Parathyroid adenoma (tissue), 2 donors: ENCODE measurements around the gene FGF19.

Experiments used
- H2AFZ ChIP-seq: fragments of 300-600 bp; sonication (generic); one replicate; pipeline ENCODE4 v1.7.0; 2017; ENCODE audit warnings: antibody characterized with exemption, mild to moderate bottlenecking
- H3K27ac ChIP-seq: fragments of 300-600 bp; sonication (generic); one replicate; pipeline ENCODE4 v1.7.0; 2017
- H3K27me3 ChIP-seq: fragments of 300-600 bp; sonication (generic); one replicate; pipeline ENCODE4 v1.7.0; 2017; ENCODE audit warnings: low read length; ENCODE audit not compliant: control insufficient read depth, insufficient read depth
- H3K36me3 ChIP-seq: fragments of 300-600 bp; sonication (generic); one replicate; pipeline ENCODE4 v1.7.0; 2017; ENCODE audit warnings: low read length; ENCODE audit not compliant: control insufficient read depth, insufficient read depth
- H3K4me1 ChIP-seq: fragments of 300-600 bp; sonication (generic); one replicate; pipeline ENCODE4 v1.7.0; 2017; ENCODE audit warnings: control low read depth
- H3K4me2 ChIP-seq: fragments of 300-600 bp; sonication (generic); one replicate; pipeline ENCODE4 v1.7.0; 2017; ENCODE audit warnings: low read length
- H3K4me3 ChIP-seq: fragments of 300-600 bp; sonication (generic); one replicate; pipeline ENCODE4 v1.7.0; 2017; ENCODE audit warnings: low read depth, low read length
- H3K79me2 ChIP-seq: fragments of 300-600 bp; sonication (generic); one replicate; pipeline ENCODE4 v1.7.0; 2017; ENCODE audit warnings: control low read depth
- H3K9ac ChIP-seq: fragments of 300-600 bp; sonication (generic); one replicate; pipeline ENCODE4 v1.7.0; 2017; ENCODE audit warnings: mild to moderate bottlenecking
- H3K9me3 ChIP-seq: fragments of 300-600 bp; sonication (generic); one replicate; pipeline ENCODE4 v1.7.0; 2017; ENCODE audit warnings: low read length; ENCODE audit not compliant: control insufficient read depth
- CTCF ChIP-seq: fragments of 300-600 bp; sonication (generic); IDR thresholded peaks from one replicate; pipeline ENCODE4 v1.7.0; 2017; ENCODE audit warnings: antibody characterized with exemption, mild to moderate bottlenecking
- donor health status: primary hyperparathyroidism.

The FGF19 gene

GRCh38 chr11:69649576-69649900 is 54.3 kb downstream of the FGF19 start:
- H3K9ac ChIP-seq, result no peak overlapping the region
- no peaks in the 10 kb centered on the region for H3K27me3 ChIP-seq
- H3K27ac ChIP-seq, result no peak overlapping the region
- no peak overlapping the region for H3K4me3 ChIP-seq
- TF ChIP-seq CTCF, result no peak
- H2AFZ ChIP-seq, result no peak overlapping the region
- H3K4me1 ChIP-seq, result no peaks in the 10 kb centered on the region
- H3K9me3 ChIP-seq, result no peaks in the 10 kb centered on the region
- no peaks in the 10 kb centered on the region for H3K36me3 ChIP-seq
- H3K4me2 ChIP-seq, result no peak overlapping the region
- H3K79me2 ChIP-seq, result no peaks in the 10 kb centered on the region

- Histone ChIP-seq H3K4me2 (no peak overlapping the region), H3K79me2 (no peaks in the 10 kb centered on the region), H3K36me3 (no peaks in the 10 kb centered on the region), H3K27ac (no peak overlapping the region), H3K9me3 (no peaks in the 10 kb centered on the region), H3K4me3 (no peak overlapping the region), H3K9ac (no peak overlapping the region), H3K4me1 (no peaks in the 10 kb centered on the region), H3K27me3 (no peaks in the 10 kb centered on the region), H2AFZ (no peak overlapping the region)
- no peak for TF ChIP-seq CTCF
Measured at GRCh38 chr11:69648679-69649575, 54.9 kb downstream of the FGF19 start.
